ENCODE results near the gene CSTB.

DNA sequence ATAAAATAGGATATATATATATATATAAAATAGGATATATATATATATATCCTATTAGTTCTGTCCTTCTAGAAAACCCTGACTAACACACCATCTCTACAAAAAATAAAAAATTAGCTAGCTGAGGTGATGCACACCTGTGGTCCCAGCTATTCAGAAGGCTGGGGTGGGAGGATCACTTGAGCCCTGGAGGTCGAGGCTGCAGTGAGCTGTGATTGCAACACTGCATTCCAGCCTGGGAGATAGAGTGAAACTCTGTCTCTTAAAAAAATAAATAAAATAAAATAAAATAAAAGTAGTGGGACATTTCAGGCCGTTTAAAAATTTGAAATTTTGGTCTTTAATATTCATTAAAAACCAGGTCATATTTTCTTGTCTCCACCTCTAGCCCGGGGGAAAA, 9.0 kb upstream of the CSTB start:
- no peak for TF ChIP-seq POLR2AphosphoS5 (IDR thresholded peaks at IDR 0.05)
- TF ChIP-seq, protein P1, sequence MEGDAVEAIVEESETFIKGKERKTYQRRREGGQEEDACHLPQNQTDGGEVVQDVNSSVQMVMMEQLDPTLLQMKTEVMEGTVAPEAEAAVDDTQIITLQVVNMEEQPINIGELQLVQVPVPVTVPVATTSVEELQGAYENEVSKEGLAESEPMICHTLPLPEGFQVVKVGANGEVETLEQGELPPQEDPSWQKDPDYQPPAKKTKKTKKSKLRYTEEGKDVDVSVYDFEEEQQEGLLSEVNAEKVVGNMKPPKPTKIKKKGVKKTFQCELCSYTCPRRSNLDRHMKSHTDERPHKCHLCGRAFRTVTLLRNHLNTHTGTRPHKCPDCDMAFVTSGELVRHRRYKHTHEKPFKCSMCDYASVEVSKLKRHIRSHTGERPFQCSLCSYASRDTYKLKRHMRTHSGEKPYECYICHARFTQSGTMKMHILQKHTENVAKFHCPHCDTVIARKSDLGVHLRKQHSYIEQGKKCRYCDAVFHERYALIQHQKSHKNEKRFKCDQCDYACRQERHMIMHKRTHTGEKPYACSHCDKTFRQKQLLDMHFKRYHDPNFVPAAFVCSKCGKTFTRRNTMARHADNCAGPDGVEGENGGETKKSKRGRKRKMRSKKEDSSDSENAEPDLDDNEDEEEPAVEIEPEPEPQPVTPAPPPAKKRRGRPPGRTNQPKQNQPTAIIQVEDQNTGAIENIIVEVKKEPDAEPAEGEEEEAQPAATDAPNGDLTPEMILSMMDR (IDR thresholded peaks at IDR 0.05), result no peak
- TF ChIP-seq POLR2A (IDR thresholded peaks at IDR 0.05), result no peak
